Ectodermal cell (in vitro differentiated cells): ENCODE results near the gene LRRC8D.

ENCODE experiments used
- H3K27ac ChIP-seq: 2 replicates; pipeline ENCODE4 v1.7.0; 2013; ENCODE audit warnings: mild to moderate bottlenecking, low read depth, low read length; ENCODE audit not compliant: insufficient read depth, poor library complexity, severe bottlenecking
- H3K27me3 ChIP-seq: 2 replicates; pipeline ENCODE4 v1.7.0; 2013; ENCODE audit warnings: mild to moderate bottlenecking, low read length; ENCODE audit not compliant: insufficient read depth, control insufficient read depth, poor library complexity, severe bottlenecking
- H3K36me3 ChIP-seq: one replicate; pipeline ENCODE4 v1.7.0; 2013; ENCODE audit warnings: low read length; ENCODE audit not compliant: control insufficient read depth, insufficient read depth
- H3K4me1 ChIP-seq: one replicate; pipeline ENCODE4 v1.7.0; 2013; ENCODE audit warnings: low read length; ENCODE audit not compliant: control insufficient read depth, insufficient read depth
- H3K4me3 ChIP-seq: 2 replicates; pipeline ENCODE4 v1.7.0; 2013; ENCODE audit warnings: low read depth, low read length, control low read depth; ENCODE audit not compliant: insufficient read depth
- H3K9me3 ChIP-seq: 2 replicates; pipeline ENCODE4 v1.7.0; 2013; ENCODE audit warnings: mild to moderate bottlenecking, low read length, moderate library complexity; ENCODE audit not compliant: control insufficient read depth
- WGBS, 2 experiments: methylation state at CpG; one replicate each; pipeline ENCODE4 v1.1.7; 2013; ENCODE audit warnings: missing lambda C conversion rate in 2 of 2; 5-methylcytosine and 5-hydroxymethylcytosine counted together

LRRC8D gene

DNA sequence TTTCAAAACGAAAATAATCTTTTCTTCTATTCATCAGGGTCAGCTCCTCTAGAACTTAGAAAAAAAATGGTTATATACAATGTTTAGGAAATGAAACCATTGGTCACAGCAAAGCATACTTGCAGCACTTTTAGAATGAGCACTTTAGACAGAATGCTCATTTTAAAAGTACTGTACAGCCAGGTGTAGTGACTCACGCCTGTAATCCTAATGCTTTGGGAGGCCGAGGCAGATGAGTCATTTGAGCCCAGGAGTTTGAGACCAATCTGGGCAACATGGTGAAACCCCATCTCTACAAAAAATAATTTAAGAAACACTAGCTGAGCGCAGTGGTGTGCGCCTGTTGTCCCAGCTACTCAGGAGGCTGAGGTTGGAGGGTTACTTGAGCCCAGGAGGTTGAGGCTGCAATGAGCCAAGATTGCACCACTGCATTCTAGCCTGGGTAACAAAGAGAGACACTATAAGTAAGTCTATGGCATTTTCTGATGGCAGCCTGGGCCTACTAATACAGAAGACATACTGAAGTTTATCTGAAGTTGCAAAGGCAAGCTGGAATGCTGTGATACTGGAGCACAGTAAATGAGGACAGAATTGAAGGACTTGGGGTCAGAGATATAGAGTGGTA lies 125.1 kb downstream of the LRRC8D start:
- Histone ChIP-seq H3K9me3 (no peaks in the 10 kb centered on the region), H3K27me3 (no peaks in the 10 kb centered on the region), H3K4me3 (no peak overlapping the region), H3K27ac (no peak overlapping the region), H3K4me1 (peaks cover 12% of the 10 kb centered on the region), H3K36me3 (no peaks in the 10 kb centered on the region)
- WGBS, 2 experiments, result 86 to 96% methylated on average over 4 to 5 of the region's 5 CpGs

DNA sequence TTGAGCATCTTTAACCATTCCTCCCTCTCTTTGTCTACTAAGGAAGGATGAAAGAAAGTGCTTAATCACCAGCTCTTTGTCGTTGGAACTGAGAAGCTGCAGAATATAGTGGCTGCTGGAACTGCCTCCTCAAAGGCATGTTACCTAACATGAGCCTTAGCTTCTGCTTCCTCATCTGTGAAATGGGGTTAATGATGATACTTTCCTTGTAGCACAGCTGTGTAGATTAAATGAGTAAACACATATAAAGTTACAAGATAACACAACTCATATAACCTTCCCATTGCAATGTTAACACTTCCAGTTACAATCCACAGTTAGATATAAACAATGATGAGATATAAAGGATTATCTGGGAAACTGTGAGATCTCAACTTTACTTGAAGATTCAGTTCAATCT lies 125.7 kb downstream of the LRRC8D start:
- Histone ChIP-seq H3K36me3 (no peaks in the 10 kb centered on the region), H3K27me3 (no peaks in the 10 kb centered on the region), H3K4me3 (no peak overlapping the region), H3K4me1 (peaks cover 11% of the 10 kb centered on the region), H3K9me3 (no peaks in the 10 kb centered on the region), H3K27ac (no peak overlapping the region)
- 14 to 61% methylated on average over 1 of the region's 1 CpG for WGBS, 2 experiments

DNA sequence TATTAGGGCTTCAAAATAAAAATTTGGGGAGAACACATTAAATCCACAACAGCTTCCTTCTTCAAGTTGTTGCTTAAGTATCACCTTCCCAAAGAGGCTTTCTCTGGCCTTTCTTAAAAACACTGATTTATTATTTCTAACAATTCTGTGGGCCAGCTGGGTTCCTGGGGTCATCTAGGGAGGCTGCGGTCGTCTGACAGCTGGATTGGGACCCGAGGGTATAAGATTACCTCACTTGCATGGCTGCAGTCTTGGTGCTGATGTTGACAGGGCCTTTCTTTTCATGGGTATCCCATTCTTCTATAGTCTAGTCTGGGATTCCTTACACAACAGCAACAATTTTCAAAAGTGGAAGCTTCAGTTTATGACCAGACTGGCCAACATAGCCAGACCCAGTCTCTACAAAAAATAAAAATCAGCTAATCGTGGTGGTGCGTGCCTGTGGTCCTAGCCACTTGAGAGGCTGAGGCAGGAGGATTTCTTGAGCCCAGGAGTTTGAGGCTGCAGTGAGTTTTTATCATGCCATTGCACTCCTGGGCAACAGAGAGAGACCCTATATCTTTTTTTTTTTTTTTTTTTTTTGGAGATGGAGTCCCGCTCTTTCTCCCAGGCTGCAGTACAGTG lies 128.0 kb downstream of the LRRC8D start:
- H3K27me3 ChIP-seq, result no peaks in the 10 kb centered on the region
- H3K4me3 ChIP-seq, result no peak overlapping the region
- H3K27ac ChIP-seq, result no peak overlapping the region
- WGBS, 2 experiments, result 89 to 90% methylated on average over 6 of the region's 6 CpGs
- no peaks in the 10 kb centered on the region for H3K9me3 ChIP-seq
- peaks cover under 1% of the 10 kb centered on the region for H3K4me1 ChIP-seq
- no peaks in the 10 kb centered on the region for H3K36me3 ChIP-seq

DNA sequence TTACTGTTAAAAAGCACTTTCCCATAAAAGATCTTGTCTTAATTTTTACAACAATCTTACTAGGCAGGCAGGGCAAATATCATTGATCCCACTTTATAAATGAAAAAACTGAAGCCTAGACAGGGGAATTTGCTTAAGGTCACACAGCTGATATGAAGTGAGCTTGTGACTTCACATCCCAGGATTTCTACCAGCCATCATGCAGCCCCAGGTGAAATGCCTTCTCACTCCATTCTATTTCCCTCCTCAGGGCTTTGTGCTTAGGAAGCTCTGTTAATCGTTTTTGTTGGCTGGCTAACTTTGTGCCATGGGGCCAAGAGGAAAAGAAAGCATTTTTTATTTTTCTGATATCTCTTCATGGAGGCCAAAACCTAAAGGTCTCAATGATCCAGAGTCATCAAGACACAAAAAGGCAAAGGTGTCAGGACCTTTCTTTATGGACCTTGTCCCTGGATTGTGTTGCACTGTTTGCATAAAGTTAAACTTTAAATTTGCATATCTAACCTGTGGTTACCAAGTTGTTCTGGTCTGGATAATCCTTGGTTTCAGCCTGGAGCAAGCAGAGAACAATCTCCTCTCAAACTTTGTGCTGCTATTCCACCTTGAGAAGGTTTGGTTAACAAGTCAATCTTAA lies 129.3 kb downstream of the LRRC8D start:
- Histone ChIP-seq H3K4me3 (no peak overlapping the region), H3K36me3 (no peaks in the 10 kb centered on the region), H3K27ac (no peak overlapping the region), H3K27me3 (no peaks in the 10 kb centered on the region), H3K9me3 (no peaks in the 10 kb centered on the region), H3K4me1 (no peaks in the 10 kb centered on the region)
- WGBS, 2 experiments, result 23 to 45% methylated on average over 1 of the region's 1 CpG

DNA sequence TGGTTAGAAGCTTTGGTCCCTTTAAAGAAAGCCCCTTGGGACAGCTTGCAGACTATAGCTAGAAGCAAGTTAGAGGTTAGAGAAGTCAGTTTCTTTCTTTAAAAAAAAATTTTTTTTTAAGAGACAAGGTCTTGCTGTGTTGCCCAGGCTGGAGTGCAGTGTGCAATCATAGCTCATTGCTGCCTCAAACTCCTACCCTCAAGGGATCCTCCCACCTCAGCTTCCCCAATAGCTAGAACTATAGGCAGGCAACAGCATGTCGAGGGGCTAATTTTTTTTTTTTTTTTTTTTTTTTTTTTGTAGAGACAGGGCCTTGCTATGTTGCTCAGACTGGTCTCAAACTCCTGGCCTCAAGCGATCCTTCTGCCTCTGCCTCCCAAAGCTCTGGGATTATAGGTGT lies 129.9 kb downstream of the LRRC8D start:
- H3K27me3 ChIP-seq, result no peaks in the 10 kb centered on the region
- no peak overlapping the region for H3K27ac ChIP-seq
- H3K4me1 ChIP-seq, result no peaks in the 10 kb centered on the region
- H3K36me3 ChIP-seq, result no peaks in the 10 kb centered on the region
- 89 to 97% methylated on average over 1 to 2 of the region's 2 CpGs for WGBS, 2 experiments
- H3K9me3 ChIP-seq, result no peaks in the 10 kb centered on the region
- H3K4me3 ChIP-seq, result no peak overlapping the region

DNA sequence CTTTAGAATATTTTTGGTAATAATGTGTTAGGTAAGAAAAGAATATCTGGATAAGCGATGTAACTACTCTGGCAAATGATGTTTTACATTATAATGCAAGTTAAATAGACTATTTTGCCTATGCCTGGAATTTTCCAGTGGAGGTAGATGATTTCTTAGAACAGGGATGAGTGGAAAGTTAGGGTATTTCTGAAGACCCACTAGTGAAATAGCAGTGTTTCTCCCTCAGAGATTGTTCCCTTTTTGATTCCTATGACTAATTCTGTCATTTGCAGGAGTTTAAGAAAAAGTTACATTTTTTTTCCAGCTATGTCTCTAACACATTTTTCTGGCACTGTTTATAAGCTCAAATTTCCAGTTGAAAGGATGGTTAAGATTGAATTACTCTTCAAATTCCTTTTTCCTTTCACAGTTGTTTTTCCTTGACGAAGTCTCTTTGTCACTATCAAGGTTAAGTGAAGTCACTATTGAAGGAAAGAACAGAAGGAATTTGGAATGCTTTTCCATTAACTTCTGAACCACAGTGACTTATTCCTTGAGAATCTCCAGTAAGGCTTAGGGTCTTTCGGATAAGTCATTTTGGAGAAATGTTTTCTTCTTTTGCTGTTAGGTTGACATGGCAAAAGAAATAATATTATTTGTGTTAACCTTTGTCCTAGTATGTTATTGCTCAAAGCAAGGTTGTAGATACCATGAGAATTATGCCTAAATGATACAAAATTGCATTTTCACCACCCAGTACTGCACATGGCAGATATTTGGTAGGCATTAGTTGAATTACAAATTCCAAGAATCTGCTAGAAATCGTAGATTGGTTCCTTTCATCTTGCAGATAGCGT lies 131.2 kb downstream of the LRRC8D start:
- Histone ChIP-seq H3K4me3 (no peak overlapping the region), H3K36me3 (no peaks in the 10 kb centered on the region), H3K9me3 (no peaks in the 10 kb centered on the region), H3K4me1 (no peaks in the 10 kb centered on the region), H3K27me3 (no peaks in the 10 kb centered on the region), H3K27ac (no peak overlapping the region)
- WGBS, 2 experiments, result 87 to 91% methylated on average over 5 of the region's 5 CpGs

DNA sequence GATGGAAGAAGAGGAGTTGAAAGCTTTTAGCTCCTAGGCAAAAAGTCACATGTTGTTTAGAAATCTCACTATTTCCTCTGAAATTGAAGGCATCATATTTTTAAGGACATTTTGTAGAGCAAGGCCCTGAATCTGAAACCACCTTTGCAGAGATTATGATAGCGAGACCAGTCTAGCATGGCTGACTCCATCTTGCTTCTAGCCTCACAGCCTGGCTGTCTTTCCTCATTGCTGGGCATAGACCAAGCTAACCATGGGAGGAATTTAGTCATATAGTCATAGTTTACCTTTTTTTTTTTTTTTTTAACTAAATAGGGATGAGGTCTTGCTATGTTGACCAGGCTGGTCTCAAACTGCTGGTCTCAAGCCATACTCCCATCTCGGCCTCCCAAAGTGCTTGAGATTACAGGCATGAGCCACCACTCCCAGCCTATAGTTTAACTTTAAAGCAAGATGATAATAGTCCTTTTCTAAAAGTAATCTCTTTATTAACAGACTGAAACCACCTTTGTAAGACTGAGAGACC lies 131.8 kb downstream of the LRRC8D start:
- Histone ChIP-seq H3K4me1 (no peaks in the 10 kb centered on the region), H3K4me3 (no peak overlapping the region), H3K36me3 (no peaks in the 10 kb centered on the region), H3K9me3 (no peaks in the 10 kb centered on the region), H3K27me3 (no peaks in the 10 kb centered on the region), H3K27ac (no peak overlapping the region)
- WGBS, 2 experiments, result 95 to 98% methylated on average over 2 of the region's 2 CpGs

DNA sequence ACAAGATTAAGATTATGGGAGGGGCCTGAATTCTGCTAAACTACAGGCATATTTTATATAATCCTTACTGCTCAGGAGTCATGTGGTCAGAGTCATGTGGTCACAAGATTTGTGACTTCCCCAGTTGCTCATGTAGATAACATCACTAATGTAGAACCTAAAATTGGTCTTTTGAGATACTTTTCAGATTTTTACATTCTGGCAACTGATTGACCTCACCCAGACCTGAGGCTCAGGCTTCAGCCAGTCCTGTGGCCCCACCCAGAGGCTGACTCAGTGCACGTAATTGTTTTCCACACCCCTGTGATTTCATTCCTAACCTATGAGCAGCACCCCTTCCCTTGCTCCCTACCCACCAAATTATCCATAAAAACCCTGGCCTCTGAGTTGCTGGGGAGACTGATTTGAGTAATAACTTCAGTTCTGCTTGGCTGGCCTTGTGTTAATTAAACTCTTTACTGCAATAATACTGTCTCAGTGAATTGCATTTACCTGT lies 132.3 kb downstream of the LRRC8D start:
- no peaks in the 10 kb centered on the region for H3K4me1 ChIP-seq
- no peak overlapping the region for H3K4me3 ChIP-seq
- no peaks in the 10 kb centered on the region for H3K27me3 ChIP-seq
- no peaks in the 10 kb centered on the region for H3K9me3 ChIP-seq
- H3K27ac ChIP-seq, result no peak overlapping the region
- 50 to 63% methylated on average over 1 of the region's 1 CpG for WGBS, 2 experiments
- H3K36me3 ChIP-seq, result no peaks in the 10 kb centered on the region

DNA sequence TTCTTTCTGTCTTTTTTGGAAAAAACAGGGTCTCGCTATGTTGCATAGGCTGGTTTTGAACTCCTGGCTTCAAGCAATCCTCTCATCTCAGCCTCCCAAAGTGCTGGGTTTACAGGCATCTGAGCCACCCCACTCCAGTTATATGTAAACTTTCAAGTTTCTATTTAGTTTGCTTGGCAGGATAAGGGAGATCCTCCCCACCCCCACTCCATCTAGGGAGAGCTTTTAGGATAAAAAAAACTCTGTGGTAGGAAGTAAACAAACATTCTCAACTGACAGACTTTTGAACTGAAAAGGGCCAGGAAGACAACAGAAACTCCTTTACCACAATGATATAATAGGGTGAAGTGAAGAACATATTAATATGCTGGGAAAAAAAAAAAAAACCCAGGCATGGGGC lies 133.1 kb downstream of the LRRC8D start:
- H3K4me1 ChIP-seq, result no peaks in the 10 kb centered on the region
- H3K36me3 ChIP-seq, result no peaks in the 10 kb centered on the region
- no peak overlapping the region for H3K27ac ChIP-seq
- WGBS, 2 experiments, result 96 to 97% methylated on average over 1 of the region's 1 CpG
- no peaks in the 10 kb centered on the region for H3K9me3 ChIP-seq
- no peak overlapping the region for H3K4me3 ChIP-seq
- no peaks in the 10 kb centered on the region for H3K27me3 ChIP-seq

DNA sequence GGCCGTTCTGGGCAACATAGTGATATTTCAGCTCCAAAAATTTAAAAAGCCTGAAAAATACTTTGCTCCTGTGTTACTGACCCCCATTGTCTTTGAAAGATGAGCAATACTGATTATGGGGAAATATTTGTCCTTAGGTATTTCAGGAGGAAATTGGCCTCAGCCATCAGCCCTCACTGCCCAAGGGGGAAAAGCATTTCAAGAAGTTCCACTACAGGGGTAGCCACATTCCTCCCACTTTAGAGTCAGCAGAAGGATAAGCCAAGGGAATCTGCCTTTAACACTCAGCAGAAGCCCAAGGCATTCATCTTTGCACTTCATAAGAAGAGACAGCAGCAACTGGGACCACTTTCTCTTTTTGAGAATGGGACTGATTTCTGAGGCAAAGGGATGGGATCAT lies 133.6 kb downstream of the LRRC8D start:
- H3K9me3 ChIP-seq, result no peaks in the 10 kb centered on the region
- no peak overlapping the region for H3K4me3 ChIP-seq
- WGBS, 2 experiments, result 95 to 96% methylated on average over 1 of the region's 1 CpG
- H3K36me3 ChIP-seq, result no peaks in the 10 kb centered on the region
- H3K27me3 ChIP-seq, result no peaks in the 10 kb centered on the region
- no peak overlapping the region for H3K27ac ChIP-seq
- H3K4me1 ChIP-seq, result no peaks in the 10 kb centered on the region
